IPS-NIHi7 (cell line): ENCODE measurements around the gene KCTD2.
A peak's percentile ranks its signal among the peaks of the same experiment; 100 is the strongest.

Source experiments
- DNase-seq: peaks from one replicate; pipeline ENCODE4 v3.0.0; 2012; ENCODE audit warnings: mixed read lengths; ENCODE audit errors: extremely low spot score

The KCTD2 gene

DNA sequence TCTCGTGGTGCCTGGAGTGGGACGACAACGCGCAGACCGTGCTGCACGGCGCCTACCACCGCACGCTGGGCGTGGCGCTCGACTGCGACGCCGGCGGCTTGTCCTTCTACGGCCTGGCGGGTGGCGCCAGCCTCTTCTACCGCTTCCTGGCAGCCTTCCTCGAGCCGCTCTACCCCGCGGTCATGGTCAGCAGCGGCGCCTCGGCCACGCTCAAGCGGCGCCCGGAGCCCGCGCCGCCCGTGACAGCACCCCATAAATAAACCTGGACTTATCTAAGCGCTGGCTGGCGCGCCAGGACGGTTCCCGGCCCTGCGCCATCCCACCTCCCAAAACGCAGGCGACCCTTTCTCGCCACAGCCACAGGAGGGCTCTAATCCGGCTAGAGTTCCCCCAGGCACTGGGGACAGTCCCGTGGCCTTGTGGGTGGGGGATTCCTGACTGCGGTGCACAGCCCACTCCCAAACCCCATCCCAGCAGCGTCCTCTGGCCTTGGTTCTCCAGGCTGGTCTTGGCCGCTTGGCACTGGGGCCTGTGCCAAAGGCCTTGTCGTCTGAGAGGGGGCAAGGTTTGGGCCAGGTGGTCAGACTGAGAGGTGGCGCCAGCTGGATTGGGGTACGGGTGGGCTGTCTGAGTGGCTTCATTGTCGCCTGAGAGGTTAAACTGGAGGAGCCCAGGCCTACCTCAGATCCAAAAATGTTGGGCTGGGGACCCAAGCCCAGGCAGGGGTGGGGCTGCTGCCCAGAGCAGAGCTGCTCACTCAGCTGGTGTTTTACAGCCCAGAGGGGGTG, 30.7 kb downstream of the KCTD2 start:
- DNase-seq = no peak

DNA sequence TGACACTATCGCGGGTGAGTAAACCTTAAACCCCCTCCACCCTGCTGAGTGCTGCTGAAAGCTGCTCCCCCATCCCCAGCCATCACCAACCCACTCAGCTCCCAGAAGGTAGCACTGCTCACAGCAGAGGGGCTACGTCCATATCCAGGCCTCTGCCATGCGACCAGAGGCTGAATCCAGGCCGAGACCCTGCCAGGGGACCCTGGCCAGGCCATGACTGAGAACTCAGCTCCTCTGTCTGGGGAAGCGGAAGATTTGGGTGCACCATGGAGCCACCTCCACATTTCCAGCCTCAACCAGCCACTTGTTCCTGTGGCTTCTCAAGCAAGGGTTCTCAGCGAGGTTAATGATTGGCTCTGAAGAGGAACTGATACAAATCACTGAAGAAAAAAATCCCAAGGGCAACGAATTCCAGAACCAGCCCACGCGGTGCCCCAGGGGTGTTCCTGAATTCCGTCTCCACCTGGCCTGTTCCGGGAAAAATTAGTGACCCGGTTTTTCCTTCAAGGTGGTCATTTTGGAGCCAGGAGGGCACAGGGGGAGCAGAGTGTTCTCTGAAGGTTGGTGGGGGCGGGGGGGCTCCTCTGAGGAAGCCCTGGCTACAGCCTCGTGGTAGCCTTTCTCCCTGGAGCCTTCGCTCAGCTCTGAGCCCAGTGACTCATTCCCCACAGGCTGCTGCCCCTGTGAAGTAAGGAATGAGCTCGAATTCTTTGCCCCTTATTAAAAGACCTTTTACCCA, 31.4 kb downstream of the KCTD2 start:
- DNase-seq = no peak

DNA sequence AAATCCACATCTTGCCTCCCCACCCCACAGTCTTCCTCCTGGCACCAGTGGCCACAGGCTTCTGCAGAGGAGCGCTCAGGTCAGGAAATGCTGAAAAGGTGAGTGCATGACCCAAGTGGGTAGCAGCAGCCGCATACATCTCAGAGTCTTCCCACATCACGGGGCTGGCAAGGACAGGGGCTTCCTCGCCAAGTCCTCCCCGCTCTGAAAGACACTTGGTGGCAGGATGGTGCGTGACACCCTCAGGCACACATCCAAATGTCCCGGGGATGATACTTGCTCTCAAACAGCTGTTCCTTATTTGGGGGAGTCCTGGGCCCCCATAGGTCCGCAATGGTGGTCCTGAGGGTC, 32.0 kb downstream of the KCTD2 start:
- DNase-seq = no peak

DNA sequence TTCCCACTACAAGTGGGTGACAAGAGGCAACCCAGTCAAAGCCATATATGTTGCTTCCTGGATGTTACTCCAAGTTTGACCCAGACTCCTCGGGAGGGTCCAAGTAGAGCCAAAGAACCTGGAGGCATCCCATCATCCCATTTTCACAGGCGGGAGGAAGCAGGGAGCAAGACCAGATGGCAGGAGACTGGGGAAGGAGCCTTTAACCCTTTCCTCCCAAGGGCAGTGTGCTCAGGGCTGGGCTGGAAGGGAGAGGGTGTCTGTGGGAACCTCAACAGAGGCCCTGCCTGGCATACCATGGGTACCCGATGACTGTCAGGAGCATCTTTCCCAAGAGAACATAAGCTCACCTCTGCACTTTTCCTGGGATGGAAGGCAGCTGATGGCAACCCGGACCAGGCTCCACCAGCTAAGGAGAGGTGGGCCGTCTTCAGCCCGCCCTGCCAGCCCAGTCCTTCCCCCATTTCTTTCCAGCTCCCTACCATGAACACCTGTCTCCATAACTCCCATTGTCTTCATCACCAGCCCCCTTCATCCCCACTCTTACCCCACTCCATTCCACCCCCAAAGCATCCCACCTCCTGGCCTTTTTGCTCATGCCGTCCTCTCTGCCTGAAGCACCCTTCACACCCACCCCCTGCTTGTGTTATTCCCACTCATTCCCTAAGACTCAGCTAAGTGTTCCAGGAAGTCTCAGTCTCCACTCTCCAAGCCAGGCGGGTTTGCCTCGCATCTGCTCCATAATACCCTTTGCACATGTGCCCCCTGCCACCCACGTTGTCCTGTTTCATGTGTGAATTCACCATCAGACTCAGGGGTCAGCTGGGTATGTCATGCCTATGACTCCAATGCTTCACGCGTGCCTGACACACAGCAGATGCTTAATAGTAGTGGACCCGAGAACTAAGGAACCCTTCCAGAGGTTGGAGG, 34.9 kb downstream of the KCTD2 start:
- no peak for DNase-seq

DNA sequence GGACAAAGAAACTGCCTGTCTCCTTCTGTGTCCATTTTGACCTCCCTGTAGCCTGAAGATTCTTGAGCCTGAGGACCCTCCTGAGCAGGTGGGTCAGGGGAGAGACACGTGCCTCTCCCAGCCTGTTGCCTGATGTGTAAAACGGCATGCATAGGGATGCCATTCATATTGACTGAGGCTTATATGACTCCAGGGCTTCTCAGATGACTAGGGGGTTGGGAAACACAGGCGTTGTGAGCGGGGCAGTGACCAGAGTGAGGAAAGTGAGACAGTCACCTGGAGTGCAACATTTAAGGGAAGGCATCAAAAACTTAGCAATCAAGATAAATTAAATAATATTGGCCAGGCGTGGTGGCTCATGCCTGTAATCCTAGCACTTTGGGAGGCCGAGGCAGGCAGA, 35.7 kb downstream of the KCTD2 start:
- DNase-seq = no peak

DNA sequence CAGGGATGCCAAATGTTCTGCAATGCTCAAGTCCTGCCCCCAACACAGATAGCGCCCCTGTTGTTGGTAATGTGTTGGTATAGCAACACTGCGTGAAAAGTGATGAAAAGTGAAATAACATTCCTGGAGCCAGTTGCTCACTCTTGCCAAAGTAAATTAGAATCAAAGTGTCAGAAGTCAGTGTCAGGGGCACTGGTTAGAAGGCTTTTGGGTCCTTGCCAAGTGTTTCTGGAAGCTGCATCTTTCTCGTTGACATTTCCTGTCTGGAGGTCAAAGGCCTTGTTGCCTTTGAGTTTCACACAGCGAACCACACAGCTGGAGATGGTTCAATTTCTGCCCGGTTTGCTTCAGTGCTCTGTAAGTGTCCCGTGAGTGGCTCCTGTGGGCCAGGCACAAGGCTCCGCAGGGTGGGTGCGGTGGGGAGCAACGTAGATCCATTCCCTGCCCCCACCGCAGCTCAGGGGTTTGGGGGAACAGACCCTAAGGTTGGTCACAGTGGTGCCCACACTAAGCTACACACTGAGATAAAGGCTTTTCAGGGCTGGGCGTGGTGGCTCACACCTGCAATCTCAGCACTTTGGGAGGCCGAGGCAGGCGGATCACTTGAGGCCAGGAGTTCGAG, 37.1 kb downstream of the KCTD2 start:
- DNase-seq = no peak

- DNase-seq = no peak
Observed at GRCh38 chr17:75086496-75087181, 39.6 kb downstream of the KCTD2 start.

- DNase-seq = no peak
Observed at GRCh38 chr17:75087182-75087557, 40.1 kb downstream of the KCTD2 start.

DNA sequence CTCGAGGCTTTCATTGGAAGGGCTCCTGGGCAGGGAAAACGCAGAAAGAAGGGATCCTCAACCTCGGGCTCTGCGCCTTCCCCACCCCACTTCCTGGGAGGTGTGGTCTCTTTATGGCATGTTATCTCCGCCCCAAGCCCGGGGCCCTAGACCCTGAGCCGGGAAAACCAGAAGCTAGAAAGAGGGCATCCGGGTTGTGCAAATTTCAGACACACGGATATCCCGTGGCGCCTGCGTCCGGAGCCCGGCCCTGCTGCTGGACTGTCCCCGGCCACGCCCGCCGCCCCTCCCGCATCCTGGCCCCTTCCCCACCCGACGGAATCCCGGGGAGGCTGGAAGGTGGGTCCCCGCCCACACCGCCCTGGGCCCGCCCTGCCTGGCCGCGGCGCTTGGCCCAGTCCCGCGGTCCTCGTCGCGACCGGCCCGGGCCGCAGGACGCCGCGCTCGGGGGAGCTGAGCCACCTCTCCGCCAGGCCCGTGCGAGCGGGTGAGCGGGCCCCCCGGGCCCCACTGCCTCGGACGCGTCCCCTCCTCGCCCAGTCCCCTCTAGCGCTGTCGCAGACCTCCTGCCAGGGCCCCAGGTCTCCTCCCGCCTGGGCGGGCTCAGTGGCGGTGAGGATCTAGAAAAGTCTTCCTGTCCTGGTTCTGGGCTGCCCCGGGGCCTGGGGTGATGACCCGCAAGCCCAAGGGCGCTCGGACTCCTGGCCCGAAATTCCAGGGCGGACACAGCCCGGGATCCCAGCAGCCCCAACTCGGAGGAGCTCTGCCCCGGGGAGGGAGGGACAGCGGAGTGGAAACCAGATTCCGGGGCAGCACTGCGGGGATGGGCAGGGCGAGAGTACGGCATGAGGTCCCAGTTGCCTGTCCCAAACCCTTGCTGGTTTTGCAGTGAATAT, 40.8 kb downstream of the KCTD2 start, which contains the start of gene SLC16A5:
Gene SLC16A5 (plus strand): TSS at position 397 of the 896 bp plus-strand sequence. CDS start 5,683 bp downstream, outside the sequence.
- DNase-seq = peak; percentile 95

DNA sequence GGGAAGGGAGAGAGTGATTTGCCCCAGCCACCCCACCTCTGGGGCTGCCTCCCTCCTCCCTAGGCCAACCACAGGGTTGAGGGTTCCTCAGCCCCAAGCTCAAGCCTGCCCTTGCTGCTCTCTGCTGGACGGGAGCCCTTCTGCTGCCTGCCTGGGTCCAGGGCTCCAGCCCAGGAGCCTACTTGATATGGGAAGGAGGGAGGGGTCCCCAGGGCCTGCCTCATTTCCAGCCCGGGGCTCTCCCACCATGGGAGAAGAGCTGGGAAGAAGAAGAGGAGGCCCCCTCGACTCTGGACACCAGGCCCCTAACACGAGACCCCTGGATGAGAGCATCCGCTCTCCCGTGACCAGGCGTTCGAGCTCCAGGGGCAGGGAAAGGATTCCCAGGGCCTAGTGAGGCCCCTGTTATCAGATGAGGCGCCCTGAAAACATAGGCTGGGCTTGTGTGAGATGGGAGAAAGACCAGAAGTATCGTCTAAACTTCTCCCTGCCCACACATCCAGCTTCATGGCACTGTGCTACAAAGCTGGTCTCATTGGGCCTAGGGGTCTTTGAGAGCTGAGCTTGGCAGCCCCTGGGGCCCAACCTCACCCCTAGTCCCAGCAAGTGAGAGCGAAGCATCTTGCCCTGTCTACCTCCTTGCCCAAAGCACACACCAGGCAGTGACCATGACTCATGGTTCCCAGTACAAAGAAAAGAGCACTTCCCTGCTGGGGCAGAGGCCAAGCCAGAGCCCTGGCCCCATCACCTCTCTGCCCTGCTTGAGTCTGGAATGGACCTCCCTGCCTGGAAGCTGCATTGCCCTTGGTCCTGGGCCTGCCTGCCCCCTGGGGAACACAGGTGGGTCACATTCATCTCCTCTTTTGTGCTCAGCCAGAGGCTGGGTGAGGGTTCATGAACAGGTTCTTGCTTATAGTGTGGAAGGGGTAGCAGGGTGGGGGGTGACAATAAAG, 41.7 kb downstream of the KCTD2 start:
- DNase-seq = peak; percentile 56

GRCh38 chr17:75090871-75091854, 44.1 kb downstream of the KCTD2 start:
- DNase-seq = no peak

- no peak for DNase-seq
Observed at GRCh38 chr17:75091855-75092327, 44.9 kb downstream of the KCTD2 start.

DNA sequence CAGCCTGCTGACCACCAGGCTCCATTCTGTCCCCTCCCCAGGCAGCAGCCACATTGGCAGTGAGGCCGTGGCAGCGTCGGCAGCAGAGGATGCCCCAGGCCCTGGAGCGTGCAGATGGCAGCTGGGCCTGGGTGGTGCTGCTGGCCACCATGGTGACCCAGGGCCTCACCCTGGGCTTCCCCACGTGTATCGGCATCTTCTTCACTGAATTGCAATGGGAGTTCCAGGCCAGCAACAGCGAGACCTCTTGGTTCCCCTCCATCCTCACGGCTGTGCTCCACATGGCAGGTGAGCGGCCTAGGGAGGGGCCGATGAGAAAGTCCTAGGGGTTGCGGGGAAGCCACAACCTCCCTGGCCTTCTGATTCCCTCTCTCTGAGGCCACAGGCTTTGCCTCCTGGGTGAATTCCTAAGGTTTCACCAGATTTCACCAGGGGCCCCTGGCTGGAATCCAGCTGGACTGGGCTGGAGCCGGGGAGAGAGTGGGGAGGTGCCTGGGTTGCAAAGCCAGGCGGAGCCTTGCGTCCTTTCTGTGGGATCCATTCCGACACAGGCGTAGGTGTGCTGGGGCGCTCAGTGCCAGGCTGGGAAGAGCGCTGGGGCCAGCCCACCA, 46.6 kb downstream of the KCTD2 start:
- no peak for DNase-seq

DNA sequence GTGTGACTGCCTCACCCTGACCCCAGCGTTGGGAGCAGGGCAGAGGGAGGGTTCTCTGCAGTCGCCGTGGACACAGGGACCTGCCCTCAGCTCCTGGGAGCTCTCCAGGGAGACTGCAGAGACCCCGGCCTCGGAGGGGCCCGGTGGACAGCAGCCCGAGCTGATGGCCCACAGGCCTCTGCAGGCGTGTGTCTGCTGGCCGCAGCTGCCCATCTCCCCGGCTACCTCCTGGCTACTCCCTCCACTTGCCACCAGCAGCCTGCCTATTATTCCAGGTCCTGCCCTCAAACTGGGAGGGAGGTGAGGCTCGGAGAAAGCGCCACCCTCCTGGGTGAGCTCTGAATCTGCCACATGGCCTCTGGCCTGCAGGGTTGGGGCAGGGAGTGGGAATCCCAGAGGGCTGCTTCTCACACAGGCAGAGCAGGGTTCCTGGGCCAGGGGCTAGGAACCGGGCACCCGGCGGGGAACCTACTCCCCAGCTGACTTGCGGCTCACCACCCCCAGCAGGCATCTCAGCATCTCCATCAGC, 47.9 kb downstream of the KCTD2 start:
- no peak for DNase-seq

DNA sequence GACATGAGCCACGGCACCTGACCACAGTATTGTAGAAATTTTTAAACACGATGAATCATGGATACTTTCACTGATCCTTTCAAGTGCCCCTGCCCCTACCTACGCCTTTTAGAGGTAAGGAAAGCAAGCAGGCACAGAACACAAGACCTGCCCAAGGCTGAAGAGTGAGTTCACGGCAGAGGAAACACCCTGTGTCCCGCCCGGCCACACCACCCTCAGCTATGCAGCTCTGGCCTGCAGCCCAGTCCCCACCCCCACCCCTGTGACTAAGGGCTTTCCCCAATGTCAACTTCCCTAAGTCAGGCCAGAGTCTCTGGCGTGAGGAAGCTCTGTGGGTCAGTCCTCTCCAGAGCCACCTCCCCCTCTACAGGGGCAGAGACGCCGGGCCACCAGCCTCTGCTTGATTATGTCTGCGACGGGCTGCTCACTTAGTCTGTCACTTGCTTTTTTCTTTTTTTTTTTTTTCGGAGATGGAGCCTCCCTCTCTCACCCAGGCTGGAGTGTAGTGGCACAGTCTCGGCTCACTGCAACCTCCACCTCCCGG, 49.1 kb downstream of the KCTD2 start:
- DNase-seq = peak; percentile 64

GRCh38 chr17:75097865-75098264, 50.8 kb downstream of the KCTD2 start:
- no peak for DNase-seq

DNA sequence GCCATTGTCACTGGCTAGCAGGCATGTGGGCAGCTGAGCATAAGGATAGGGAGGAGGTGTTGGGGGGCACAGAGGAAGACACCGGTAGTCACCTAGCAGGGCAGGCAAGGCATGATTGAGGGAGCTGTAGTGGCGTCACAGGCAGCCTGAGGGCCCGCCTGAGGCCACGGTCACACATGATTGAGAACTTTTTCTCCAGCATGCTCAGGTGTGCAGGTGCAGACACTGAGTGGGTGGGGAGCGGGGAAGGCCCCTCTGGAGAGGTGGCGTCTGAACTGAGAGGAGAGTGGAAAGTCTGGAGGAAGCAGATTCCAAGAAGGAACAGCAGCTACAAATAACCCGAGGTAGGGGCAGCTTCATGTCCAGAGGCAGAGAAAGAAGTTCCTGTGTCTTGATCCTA, 51.8 kb downstream of the KCTD2 start:
- no peak for DNase-seq
